Astrocyte of the hippocampus (primary cell): ENCODE measurements around the gene PARD6A.

Source experiments
- DNase-seq: peaks from one replicate; pipeline ENCODE4 v3.0.0; 2011; ENCODE audit warnings: low read depth, low spot score

Gene PARD6A

GRCh38 chr16:67660564-67661028, at the start of gene PARD6A:
TSS of gene PARD6A (plus strand) at chr16:67660960. CDS start at chr16:67661039, 79 bp downstream.
- DNase-seq = peak; percentile 98

- DNase-seq = no peak
Observed at GRCh38 chr16:67613808-67614207, 47.0 kb upstream of the PARD6A start.

- DNase-seq = no peak
Observed at GRCh38 chr16:67628216-67628615, 32.5 kb upstream of the PARD6A start.

GRCh38 chr16:67632415-67633172, 28.2 kb upstream of the PARD6A start:
- DNase-seq = no peak

GRCh38 chr16:67636713-67637112, 24.0 kb upstream of the PARD6A start:
- DNase-seq = no peak

- DNase-seq = no peak
Observed at GRCh38 chr16:67637625-67638024, 23.1 kb upstream of the PARD6A start.

- peak; percentile 85 for DNase-seq
Observed at GRCh38 chr16:67641779-67642708, 18.7 kb upstream of the PARD6A start.

- DNase-seq = no peak
Observed at GRCh38 chr16:67644038-67644437, 16.7 kb upstream of the PARD6A start.

- DNase-seq = no peak
Observed at GRCh38 chr16:67645397-67646121, 15.2 kb upstream of the PARD6A start.

GRCh38 chr16:67647111-67647651, 13.6 kb upstream of the PARD6A start:
- DNase-seq = no peak

- DNase-seq = no peak
Observed at GRCh38 chr16:67647681-67648080, 13.1 kb upstream of the PARD6A start.

GRCh38 chr16:67648088-67648763, 12.5 kb upstream of the PARD6A start:
- DNase-seq = no peak

GRCh38 chr16:67648764-67649407, 11.9 kb upstream of the PARD6A start:
- no peak for DNase-seq

- no peak for DNase-seq
Observed at GRCh38 chr16:67649494-67649931, 11.2 kb upstream of the PARD6A start.

- no peak for DNase-seq
Observed at GRCh38 chr16:67650023-67650422, 10.7 kb upstream of the PARD6A start.

GRCh38 chr16:67651039-67651438, 9.7 kb upstream of the PARD6A start:
- DNase-seq = no peak

- DNase-seq = no peak
Observed at GRCh38 chr16:67651847-67652246, 8.9 kb upstream of the PARD6A start.

GRCh38 chr16:67652578-67653127, 8.1 kb upstream of the PARD6A start:
- DNase-seq = peak; percentile 60

GRCh38 chr16:67653128-67653788, 7.5 kb upstream of the PARD6A start:
- peak; percentile 50 for DNase-seq
